Thoracic aorta (tissue), 2 donors: ENCODE measurements around the gene PHC2. TPM values are rescaled to one million over a fixed set of nuclear protein-coding genes. Genes with fewer than 3 reads are reported as not detected.

Experiments
- ATAC-seq: fragments of 150-250 bp; one replicate; pipeline ENCODE4 v1.8.0; 2017; ENCODE audit warnings: low read depth; ENCODE audit not compliant: insufficient number of reproducible peaks, low FRiP score
- DNase-seq: peaks from one replicate; pipeline ENCODE4 v3.0.0-alpha.2; 2020; ENCODE audit warnings: low spot score
- H3K27ac ChIP-seq, 2 donors: fragments of 200-600 bp; sonication (generic); 1 replicate in 1 of 2; 2 replicates in 1 of 2; pipeline ENCODE4 v1.5.1; 2016; ENCODE audit warnings: mild to moderate bottlenecking in 2 of 2, moderate library complexity in 2 of 2
- H3K27me3 ChIP-seq: fragments of 200-600 bp; sonication (generic); replicated peaks from 2 replicates; pipeline ENCODE4 v1.6.0; 2016; ENCODE audit warnings: mild to moderate bottlenecking; ENCODE audit not compliant: insufficient read depth
- H3K36me3 ChIP-seq: fragments of 200-600 bp; sonication (generic); one replicate; pipeline ENCODE4 v1.5.1; 2016
- H3K4me1 ChIP-seq, 2 donors: fragments of 200-600 bp; sonication (generic); 1 replicate in 1 of 2; 2 replicates in 1 of 2; pipeline versions ENCODE4 v1.5.1 to v1.6.0; 2016; ENCODE audit warnings: low read depth in 2 of 2, mild to moderate bottlenecking in 1 of 2; ENCODE audit not compliant: control insufficient read depth in 1 of 2
- H3K4me3 ChIP-seq: fragments of 200-600 bp; sonication (generic); 2 replicates; pipeline ENCODE4 v1.5.1; 2016; ENCODE audit warnings: mild to moderate bottlenecking
- H3K9me3 ChIP-seq: fragments of 200-600 bp; sonication (generic); 2 replicates; pipeline ENCODE4 v1.5.1; 2016
- CTCF ChIP-seq: fragments of 200-600 bp; sonication (generic); IDR thresholded peaks from one replicate; pipeline ENCODE4 v1.5.1; 2019; ENCODE audit warnings: antibody characterized with exemption
- total RNA-seq, 2 donors: library from RNA; depleted of rRNA; stranded (reverse); fragments of >200 nt; gene quantifications; one replicate each; pipeline versions ENCODE4 v1.1.0 to v1.2.3, GENCODE V29; 2016

PHC2 gene
- total RNA-seq, 2 donors from 2014 or later = 174 to 238 TPM

- Histone ChIP-seq H3K36me3 (no peaks in the 10 kb centered on the region), H3K9me3 (no peaks in the 10 kb centered on the region), H3K4me3 (no peak overlapping the region), H3K27ac (no peak overlapping the region), H3K27me3 (no peaks in the 10 kb centered on the region), H3K4me1 (peaks cover 13 to 15% of the 10 kb centered on the region in 2 donors)
- no peak for TF ChIP-seq CTCF
- DNase-seq = no peak
- no peak for ATAC-seq
Observed at GRCh38 chr1:33381977-33382376, 48.9 kb downstream of the PHC2 start.

GRCh38 chr1:33380811-33381210 lies 50.1 kb downstream of the PHC2 start:
- no peaks in the 10 kb centered on the region for H3K9me3 ChIP-seq
- no peak overlapping the region for H3K4me3 ChIP-seq
- no peak for ATAC-seq
- DNase-seq = no peak
- H3K36me3 ChIP-seq = no peaks in the 10 kb centered on the region
- H3K27ac ChIP-seq = no peak overlapping the region
- H3K4me1 ChIP-seq = peaks cover 13 to 15% of the 10 kb centered on the region in 2 donors
- no peaks in the 10 kb centered on the region for H3K27me3 ChIP-seq
- no peak for TF ChIP-seq CTCF

GRCh38 chr1:33379631-33380354 lies 51.1 kb downstream of the PHC2 start:
- no peak overlapping the region for H3K4me3 ChIP-seq
- H3K27ac ChIP-seq = no peak overlapping the region
- H3K36me3 ChIP-seq = no peaks in the 10 kb centered on the region
- no peak for TF ChIP-seq CTCF
- ATAC-seq (no peak), DNase-seq (no peak)
- H3K9me3 ChIP-seq = no peaks in the 10 kb centered on the region
- H3K4me1 ChIP-seq = peaks cover 13 to 15% of the 10 kb centered on the region in 2 donors
- no peaks in the 10 kb centered on the region for H3K27me3 ChIP-seq

- Histone ChIP-seq H3K27me3 (no peaks in the 10 kb centered on the region), H3K4me1 (peaks cover 6% of the 10 kb centered on the region in 2 donors), H3K4me3 (no peak overlapping the region), H3K27ac (no peak overlapping the region), H3K36me3 (peaks cover 2% of the 10 kb centered on the region), H3K9me3 (no peaks in the 10 kb centered on the region)
- ATAC-seq = no peak
- TF ChIP-seq CTCF = no peak
- no peak for DNase-seq
Observed at GRCh38 chr1:33378976-33379375, 51.9 kb downstream of the PHC2 start.

GRCh38 chr1:33378524-33378923 lies 52.4 kb downstream of the PHC2 start:
- H3K27ac ChIP-seq = no peak overlapping the region
- DNase-seq = no peak
- H3K27me3 ChIP-seq = no peaks in the 10 kb centered on the region
- TF ChIP-seq CTCF = no peak
- no peak for ATAC-seq
- H3K4me3 ChIP-seq = no peak overlapping the region
- peaks cover 2% of the 10 kb centered on the region in 2 donors for H3K4me1 ChIP-seq
- H3K9me3 ChIP-seq = no peaks in the 10 kb centered on the region
- H3K36me3 ChIP-seq = peaks cover 7% of the 10 kb centered on the region
